K562 (cell line): ENCODE measurements around the gene PDLIM7. TPM values are rescaled to one million over a fixed set of nuclear protein-coding genes. Genes with fewer than 3 reads are reported as not detected.

Experiments used
- BDP1 ChIP-seq: IDR thresholded peaks from 3 replicates; pipeline ENCODE4 v1.6.1; 2011; ENCODE audit not compliant: insufficient read length, insufficient read depth
- CREBBP ChIP-seq: IDR thresholded peaks from one replicate; pipeline ENCODE4 v1.6.1; 2012; ENCODE audit warnings: low read depth, mild to moderate bottlenecking, control low read depth, inconsistent platforms, low read length
- FOXP4 ChIP-seq: sonication (generic); formaldehyde crosslinking; IDR thresholded peaks from 2 replicates; pipeline ENCODE4 v1.8.0; 2022; ENCODE audit warnings: mild to moderate bottlenecking, missing genetic modification reagents, borderline replicate concordance
- MTA3 ChIP-seq: fragments of 450-650 bp; formaldehyde crosslinking; IDR thresholded peaks from 2 replicates; pipeline ENCODE4 v1.6.1; 2017; ENCODE audit warnings: mild to moderate bottlenecking, borderline replicate concordance
- NCOA2 ChIP-seq, 2 experiments: fragments of 450-650 bp; IDR thresholded peaks; 2 replicates each; pipeline ENCODE4 v1.6.1; 2018; ENCODE audit warnings: mild to moderate bottlenecking in 2 of 2, moderate library complexity in 1 of 2; ENCODE audit not compliant: partially characterized antibody in 2 of 2
- NR3C1 ChIP-seq: sonication (generic); formaldehyde crosslinking; IDR thresholded peaks from 2 replicates; pipeline ENCODE4 v1.8.1; 2022; ENCODE audit warnings: missing genetic modification reagents
- NR4A1 ChIP-seq, 2 experiments: fragments of 250-450 bp in 1 of 2; fragments of 450-650 bp in 1 of 2; sonication (Bioruptor Pico) in 1 of 2; IDR thresholded peaks; 2 replicates each; pipeline versions ENCODE4 v1.4.0 to v1.6.1; 2016 to 2020; ENCODE audit warnings: mild to moderate bottlenecking in 2 of 2, missing compliant biosample characterization in 1 of 2, missing genetic modification characterization in 1 of 2, moderate library complexity in 1 of 2
- PML ChIP-seq: IDR thresholded peaks from 2 replicates; pipeline ENCODE4 v1.6.1; 2012; ENCODE audit warnings: low read length, inconsistent platforms
- TBP ChIP-seq: optimal IDR thresholded peaks from 2 replicates; pipeline ENCODE3; 2011; ENCODE audit warnings: low read depth, low read length, improper control_type of control experiment
- THAP12 ChIP-seq: fragments of 250-450 bp; sonication (Bioruptor Pico); IDR thresholded peaks from 2 replicates; pipeline ENCODE4 v1.9.0; 2021; ENCODE audit warnings: mild to moderate bottlenecking, inconsistent platforms
- UBTF ChIP-seq, 2 experiments: IDR thresholded peaks; 2 replicates each; pipeline ENCODE4 v1.6.1; 2012; ENCODE audit warnings: improper control_type of control experiment in 2 of 2, low read depth in 2 of 2, low read length in 2 of 2, borderline replicate concordance in 1 of 2
- ZNF121 ChIP-seq: sonication (generic); formaldehyde crosslinking; conservative IDR thresholded peaks from 2 replicates; pipeline ENCODE4 v1.8.0; 2022; ENCODE audit warnings: missing genetic modification reagents
- ZNF24 ChIP-seq: fragments of 450-650 bp; IDR thresholded peaks from 2 replicates; pipeline ENCODE4 v1.6.1; 2016
- polyA plus RNA-seq, 8 experiments: library from polyadenylated mRNA; depleted of rRNA in 4 of 8; stranded (reverse) in 5 of 8; unstranded in 3 of 8; fragments of >200 nt; fragmentation: Nextera tagmentation in 2 of 8; fragmentation: Illumina TruSeq in 1 of 8; extraction: Ambion mirVana in 2 of 8; extraction: Trizol in 1 of 8; gene quantifications; 2 replicates each; pipeline versions ENCODE4 v1.2.1 to v1.2.3, GENCODE V29; 2011 to 2014; ENCODE audit warnings: inconsistent platforms in 1 of 8, missing spikeins in 1 of 8
- total RNA-seq, 7 experiments: library from RNA; depleted of rRNA in 6 of 7; stranded (reverse); fragments of >200 nt in 6 of 7; fragmentation: Illumina TruSeq in 2 of 7; extraction: Trizol in 2 of 7; gene quantifications; 2 replicates each; pipeline versions ENCODE4 v1.2.1 to v1.2.3, GENCODE V29; 2011 to 2021; ENCODE audit warnings: low replicate concordance in 1 of 7

The PDLIM7 gene
- total and polyA plus RNA-seq, 9 of the 15 experiments (the other 6 are each of a cell fraction or from before 2014, with no cell fraction given), result 2.1 to 124 (median 32.6) TPM

- no peak for TF ChIP-seq UBTF (IDR thresholded peaks at IDR 0.05; ENCODE audit: borderline replicate concordance in 1 of 2, low read depth in 2 of 2, low read length in 2 of 2)
- TF ChIP-seq PML, result no peak
- no peak for TF ChIP-seq NCOA2 (IDR thresholded peaks at IDR 0.05; ENCODE audit: partially characterized antibody in 2 of 2)
- 0 out of 2 replicates have a peak, but pooled peaks have one; percentile 32 for TF ChIP-seq ZNF24
- no peak for TF ChIP-seq ZNF121 (CRISPR knock-in tag)
- TF ChIP-seq THAP12 (CRISPR knock-in tag), result peak; percentile 50; the same call in 1 of the 2 replicates
- no peak; the same call in 1 of the 2 replicates for TF ChIP-seq NR3C1
- peak; percentile 61 for TF ChIP-seq TBP
- no peak for TF ChIP-seq NR4A1 (CRISPR knock-in tag; IDR thresholded peaks at IDR 0.05)
- TF ChIP-seq NR4A1 (tag; IDR thresholded peaks at IDR 0.05), result no peak
- TF ChIP-seq MTA3, result peak; percentile 84
- TF ChIP-seq FOXP4, result no peak
- no peak for TF ChIP-seq BDP1
- TF ChIP-seq CREBBP, result no peak
Measured at GRCh38 chr5:177491429-177491945, 5.9 kb downstream of the PDLIM7 start (continued).
